C4-2B (cell line): Measurements from ENCODE around the gene CDK8.

Source experiments
- H3K27ac ChIP-seq: fragments of 450-650 bp; 2 replicates; pipeline ENCODE4 v1.5.1; 2017
- CTCF ChIP-seq: fragments of 450-650 bp; conservative IDR thresholded peaks from 2 replicates; pipeline ENCODE4 v1.5.1; 2017; ENCODE audit warnings: mild to moderate bottlenecking
- ZFX ChIP-seq: fragments of 450-650 bp; IDR thresholded peaks from 2 replicates; pipeline ENCODE4 v1.6.1; 2017

CDK8 gene

GRCh38 chr13:26327940-26328725 lies 74.2 kb downstream of the CDK8 start:
- no peak overlapping the region for H3K27ac ChIP-seq

GRCh38 chr13:26335158-26335557 lies 81.2 kb downstream of the CDK8 start:
- no peak for TF ChIP-seq CTCF
- no peak overlapping the region for H3K27ac ChIP-seq

More at GRCh38 chr13:26327940-26328725, 74.2 kb downstream of the CDK8 start:
- TF ChIP-seq CTCF, result no peak
- no peak for TF ChIP-seq ZFX

GRCh38 chr13:26340807-26341206 lies 86.9 kb downstream of the CDK8 start:
- TF ChIP-seq CTCF, result no peak
- no peak for TF ChIP-seq ZFX
- H3K27ac ChIP-seq, result no peak overlapping the region

GRCh38 chr13:26342898-26343297 lies 89.0 kb downstream of the CDK8 start:
- no peak overlapping the region for H3K27ac ChIP-seq
- TF ChIP-seq ZFX (no peak), CTCF (no peak)

- no peak for TF ChIP-seq CTCF
- no peak for TF ChIP-seq ZFX
- H3K27ac ChIP-seq, result no peak overlapping the region
Observed at GRCh38 chr13:26343816-26344215, 89.9 kb downstream of the CDK8 start.

- H3K27ac ChIP-seq, result no peak overlapping the region
- TF ChIP-seq CTCF, result no peak
- no peak for TF ChIP-seq ZFX
Observed at GRCh38 chr13:26344980-26345379, 91.1 kb downstream of the CDK8 start.

- TF ChIP-seq CTCF (no peak), ZFX (no peak)
Observed at GRCh38 chr13:26348966-26349365, 95.0 kb downstream of the CDK8 start.

More at GRCh38 chr13:26348966-26349365, 95.0 kb downstream of the CDK8 start:
- H3K27ac ChIP-seq, result no peak overlapping the region
